Gastrocnemius medialis (tissue), 4 donors: ENCODE data around the gene CAMK1. TPM values are rescaled to one million over a fixed set of nuclear protein-coding genes. Genes with fewer than 3 reads are reported as not detected.

Experiments
- ATAC-seq, 2 donors: fragments of 150-250 bp; one replicate each; pipeline ENCODE4 v1.9.1; 2016
- DNase-seq, 2 donors: peaks; one replicate each; pipeline ENCODE4 v3.0.0-alpha.2; 2019
- H3K27ac ChIP-seq, 4 donors: fragments of 200-600 bp; sonication (generic); 1 replicate in 1 of 4; 2 replicates in 3 of 4; pipeline ENCODE4 v1.5.1; 2016 to 2018; ENCODE audit warnings: mild to moderate bottlenecking in 2 of 4, moderate library complexity in 1 of 4
- H3K27me3 ChIP-seq, 3 donors: fragments of 200-600 bp; sonication (generic) in 2 of 3; 1 replicate in 1 of 3; 2 replicates in 2 of 3; pipeline versions ENCODE4 v1.5.1 to v1.6.0; 2016 to 2019; ENCODE audit warnings: mild to moderate bottlenecking in 1 of 3, moderate library complexity in 1 of 3
- H3K36me3 ChIP-seq, 2 donors: fragments of 200-600 bp; sonication (generic) in 1 of 2; one replicate each; pipeline ENCODE4 v1.5.1; 2017 to 2018
- H3K4me1 ChIP-seq, 2 donors: fragments of 200-600 bp; sonication (generic) in 1 of 2; one replicate each; pipeline ENCODE4 v1.5.1; 2016 to 2017; ENCODE audit warnings: mild to moderate bottlenecking in 2 of 2
- H3K4me3 ChIP-seq, 4 donors: fragments of 200-600 bp; sonication (generic) in 3 of 4; 1 replicate in 1 of 4; 2 replicates in 3 of 4; pipeline ENCODE4 v1.5.1; 2016 to 2019; ENCODE audit warnings: mild to moderate bottlenecking in 2 of 4
- H3K9me3 ChIP-seq, 3 donors: fragments of 200-600 bp; sonication (generic) in 2 of 3; 1 replicate in 1 of 3; 2 replicates in 2 of 3; pipeline ENCODE4 v1.5.1; 2016 to 2019
- CTCF ChIP-seq, 5 experiments: fragments of 450-650 bp in 3 of 5; fragments of 200-600 bp in 2 of 5; sonication (generic) in 2 of 5; IDR thresholded peaks in 4 of 5; conservative IDR thresholded peaks in 1 of 5; 1 replicate in 4 of 5; 2 replicates in 1 of 5; pipeline ENCODE4 v1.5.1; 2016 to 2019; ENCODE audit warnings: antibody characterized with exemption in 5 of 5, mild to moderate bottlenecking in 3 of 5, moderate library complexity in 3 of 5
- POLR2A ChIP-seq, 2 donors: fragments of 450-650 bp; IDR thresholded peaks; one replicate each; pipeline ENCODE4 v1.6.1; 2017; ENCODE audit warnings: antibody characterized with exemption in 2 of 2, mild to moderate bottlenecking in 2 of 2, moderate library complexity in 2 of 2
- in situ Hi-C, 4 donors: fragments of 200-750 bp; cut with MboI; loops; one replicate each; pipeline versions ENCODE4 v1.15.0 to v1.8.0; 2017; ENCODE audit warnings: low sequenced_read_pairs in 4 of 4
- intact Hi-C: fragments of 100-400 bp; cut with DNase I; formaldehyde crosslinking; loops from one replicate; pipeline ENCODE4 v1.15.1; 2023; ENCODE audit warnings: low total_unique reads
- total RNA-seq, 4 donors: library from RNA; depleted of rRNA; stranded (reverse); fragments of >200 nt; gene quantifications; one replicate each; pipeline versions ENCODE4 v1.1.0 to v1.2.3, GENCODE V29; 2016

The CAMK1 gene
- total RNA-seq, 4 donors from 2014 or later, result 2.1 to 11.6 (median 8.0) TPM

GRCh38 chr3:9744162-9744561, 25.6 kb downstream of the CAMK1 start:
- Histone ChIP-seq H3K27ac (no peak overlapping the region), H3K36me3 (peaks cover 2 to 93% of the 10 kb centered on the region in 2 donors), H3K4me1 (peaks cover 3 to 5% of the 10 kb centered on the region in 2 donors), H3K9me3 (no peaks in the 10 kb centered on the region), H3K4me3 (no peak overlapping the region), H3K27me3 (no peaks in the 10 kb centered on the region)
- in situ Hi-C loops, result no loop called here
- DNase-seq (no peak), ATAC-seq (no peak)
- TF ChIP-seq CTCF (IDR thresholded peaks at IDR 0.05 in 4 of 5, conservative IDR thresholded peaks at IDR 0.05 in 1 of 5) (no peak), POLR2A (IDR thresholded peaks at IDR 0.05) (no peak)
- intact Hi-C loops, result no loop called here

DNA sequence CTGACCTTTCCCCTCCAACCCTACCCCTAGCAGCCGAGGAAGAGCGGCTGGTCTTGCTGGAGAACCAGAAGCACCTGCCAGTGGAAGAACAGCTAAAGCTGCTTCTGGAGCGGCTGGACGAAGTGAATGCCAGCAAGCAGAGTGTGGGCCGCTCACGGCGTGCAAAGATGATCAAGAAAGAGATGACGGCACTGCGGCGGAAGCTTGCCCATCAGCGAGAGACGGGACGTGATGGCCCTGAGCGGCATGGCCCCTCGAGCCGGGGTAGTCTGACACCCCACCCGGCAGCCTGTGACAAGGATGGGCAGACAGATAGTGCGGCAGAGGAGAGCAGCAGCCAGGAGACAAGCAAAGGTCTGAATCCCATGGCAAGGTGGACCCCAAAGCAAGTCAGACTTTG, 26.2 kb downstream of the CAMK1 start:
- H3K36me3 ChIP-seq, result peaks cover 2 to 98% of the 10 kb centered on the region in 2 donors
- H3K9me3 ChIP-seq, result no peaks in the 10 kb centered on the region
- H3K27me3 ChIP-seq, result no peaks in the 10 kb centered on the region
- no peaks in the 10 kb centered on the region for H3K4me1 ChIP-seq
- intact Hi-C loops, result no loop called here
- in situ Hi-C loops, result no loop called here
- H3K27ac ChIP-seq, result no peak overlapping the region
- ATAC-seq (no peak), DNase-seq (no peak)
- no peak overlapping the region for H3K4me3 ChIP-seq
- TF ChIP-seq POLR2A (IDR thresholded peaks at IDR 0.05) (no peak), CTCF (IDR thresholded peaks at IDR 0.05 in 4 of 5, conservative IDR thresholded peaks at IDR 0.05 in 1 of 5) (no peak)

DNA sequence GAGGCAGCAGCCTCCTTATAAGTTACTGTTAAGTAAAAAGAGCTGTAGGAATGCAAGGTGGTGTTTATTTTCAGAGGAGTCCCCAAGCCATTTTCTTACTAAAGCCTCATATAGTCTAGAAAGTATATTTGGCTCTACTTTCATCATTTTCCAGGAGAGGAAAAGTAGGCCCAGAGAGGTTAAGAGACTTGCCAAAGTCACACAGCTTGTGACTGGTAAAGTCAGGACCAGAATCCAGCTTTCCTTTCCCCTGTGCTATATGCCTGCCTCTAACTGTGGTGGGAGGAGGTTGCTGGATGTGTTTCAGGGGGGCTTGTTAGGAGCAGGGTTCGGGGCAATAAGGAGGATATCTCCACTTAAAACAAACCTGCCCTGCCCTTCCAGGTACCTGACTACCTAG, 27.2 kb downstream of the CAMK1 start:
- no peak for TF ChIP-seq POLR2A (IDR thresholded peaks at IDR 0.05)
- no peak for TF ChIP-seq CTCF (IDR thresholded peaks at IDR 0.05 in 4 of 5, conservative IDR thresholded peaks at IDR 0.05 in 1 of 5)
- no peaks in the 10 kb centered on the region for H3K9me3 ChIP-seq
- DNase-seq (no peak), ATAC-seq (no peak)
- intact Hi-C loops (no loop called here), in situ Hi-C loops (no loop called here)
- no peak overlapping the region for H3K4me3 ChIP-seq
- no peaks in the 10 kb centered on the region for H3K27me3 ChIP-seq
- no peaks in the 10 kb centered on the region for H3K4me1 ChIP-seq
- H3K36me3 ChIP-seq, result peaks cover 2 to 100% of the 10 kb centered on the region in 2 donors
- H3K27ac ChIP-seq, result no peak overlapping the region

DNA sequence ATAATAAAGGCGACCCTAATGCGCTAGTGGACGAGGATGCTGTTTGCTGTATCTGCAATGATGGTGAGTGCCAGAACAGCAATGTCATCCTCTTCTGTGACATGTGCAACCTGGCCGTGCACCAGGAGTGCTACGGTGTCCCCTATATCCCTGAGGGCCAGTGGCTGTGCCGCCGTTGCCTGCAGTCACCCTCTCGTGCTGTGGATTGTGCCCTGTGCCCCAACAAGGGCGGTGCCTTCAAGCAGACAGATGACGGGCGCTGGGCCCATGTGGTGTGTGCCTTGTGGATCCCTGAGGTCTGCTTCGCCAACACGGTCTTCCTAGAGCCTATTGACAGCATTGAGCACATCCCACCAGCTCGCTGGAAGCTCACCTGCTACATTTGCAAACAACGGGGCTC, 30.6 kb downstream of the CAMK1 start:
- in situ Hi-C loops, result no loop called here
- TF ChIP-seq CTCF (IDR thresholded peaks at IDR 0.05 in 4 of 5, conservative IDR thresholded peaks at IDR 0.05 in 1 of 5), result no peak
- TF ChIP-seq POLR2A (IDR thresholded peaks at IDR 0.05), result no peak
- Histone ChIP-seq H3K9me3 (no peaks in the 10 kb centered on the region), H3K4me3 (no peak overlapping the region), H3K27ac (no peak overlapping the region), H3K4me1 (peaks cover 0 to 5% of the 10 kb centered on the region in 2 donors), H3K36me3 (peaks cover 0 to 90% of the 10 kb centered on the region in 2 donors), H3K27me3 (no peaks in the 10 kb centered on the region)
- intact Hi-C loops, result no loop called here
- DNase-seq (no peak), ATAC-seq (no peak)

- peaks cover 0 to 67% of the 10 kb centered on the region in 2 donors for H3K36me3 ChIP-seq
- ATAC-seq, result no peak
Measured at GRCh38 chr3:9736831-9737230, 32.9 kb downstream of the CAMK1 start.

More at GRCh38 chr3:9736831-9737230, 32.9 kb downstream of the CAMK1 start:
- Histone ChIP-seq H3K4me3 (no peak overlapping the region), H3K4me1 (peaks cover 16 to 21% of the 10 kb centered on the region in 2 donors), H3K9me3 (no peaks in the 10 kb centered on the region), H3K27me3 (no peaks in the 10 kb centered on the region), H3K27ac (no peak overlapping the region)
- intact Hi-C loops (no loop called here), in situ Hi-C loops (no loop called here)
- no peak for DNase-seq
- no peak for TF ChIP-seq POLR2A (IDR thresholded peaks at IDR 0.05)
- no peak for TF ChIP-seq CTCF (IDR thresholded peaks at IDR 0.05 in 4 of 5, conservative IDR thresholded peaks at IDR 0.05 in 1 of 5)
